Body of pancreas (tissue), 4 donors: ENCODE measurements around the gene MPL. TPM values are rescaled to one million over a fixed set of nuclear protein-coding genes. Genes with fewer than 3 reads are reported as not detected.

Experiments used
- ATAC-seq: fragments of 150-250 bp; one replicate; pipeline ENCODE4 v1.9.1; 2016
- DNase-seq, 4 donors: peaks; one replicate each; pipeline ENCODE4 v3.0.0-alpha.2; 2019
- H3K27ac ChIP-seq, 4 donors: fragments of 200-600 bp; sonication (generic); 1 replicate in 3 of 4; 2 replicates in 1 of 4; pipeline versions ENCODE4 v1.5.1 to v1.6.1; 2016 to 2019; ENCODE audit warnings: mild to moderate bottlenecking in 1 of 4, mixed read lengths in 1 of 4, moderate library complexity in 1 of 4
- H3K27me3 ChIP-seq, 2 donors: fragments of 200-600 bp; sonication (generic); one replicate each; pipeline ENCODE4 v1.6.0; 2016; ENCODE audit warnings: mild to moderate bottlenecking in 1 of 2
- H3K36me3 ChIP-seq, 2 donors: fragments of 200-600 bp; sonication (generic); replicated peaks in 1 of 2; 2 replicates each; pipeline ENCODE4 v1.5.1; 2016; ENCODE audit warnings: low read depth in 2 of 2; ENCODE audit not compliant: insufficient read depth in 1 of 2
- H3K4me1 ChIP-seq: fragments of 200-600 bp; sonication (generic); one replicate; pipeline ENCODE4 v1.6.0; 2016
- H3K4me3 ChIP-seq, 2 donors: fragments of 200-600 bp; sonication (generic); 1 replicate in 1 of 2; 2 replicates in 1 of 2; pipeline ENCODE4 v1.5.1; 2016 to 2019
- H3K9me3 ChIP-seq, 3 donors: fragments of 200-600 bp; sonication (generic); 1 replicate in 2 of 3; 2 replicates in 1 of 3; pipeline ENCODE4 v1.5.1; 2016
- POLR2A ChIP-seq, 3 donors: fragments of 450-650 bp; IDR thresholded peaks; one replicate each; pipeline ENCODE4 v1.6.1; 2016; ENCODE audit warnings: antibody characterized with exemption in 3 of 3, mild to moderate bottlenecking in 2 of 3
- WGBS, 2 donors: methylation state at CpG; one replicate each; pipeline ENCODE4 v1.1.5; 2017; 5-methylcytosine and 5-hydroxymethylcytosine counted together
- intact Hi-C: fragments of 100-400 bp; cut with DNase I; formaldehyde crosslinking; loops from one replicate; pipeline ENCODE4 v1.15.1; 2023
- total RNA-seq, 2 donors: library from RNA; depleted of rRNA; stranded (reverse); fragments of >200 nt; gene quantifications; one replicate each; pipeline ENCODE4 v1.1.0, GENCODE V29; 2016
- TF ChIP-seq, protein P1 (sequence below), 7 experiments: fragments of 450-650 bp in 4 of 7; fragments of 200-600 bp in 3 of 7; sonication (generic) in 3 of 7; IDR thresholded peaks; one replicate each; pipeline ENCODE4 v1.5.1; 2016 to 2019; ENCODE audit warnings: antibody characterized with exemption in 7 of 7

The MPL gene
- total RNA-seq, 2 donors from 2014 or later = not detected

DNA sequence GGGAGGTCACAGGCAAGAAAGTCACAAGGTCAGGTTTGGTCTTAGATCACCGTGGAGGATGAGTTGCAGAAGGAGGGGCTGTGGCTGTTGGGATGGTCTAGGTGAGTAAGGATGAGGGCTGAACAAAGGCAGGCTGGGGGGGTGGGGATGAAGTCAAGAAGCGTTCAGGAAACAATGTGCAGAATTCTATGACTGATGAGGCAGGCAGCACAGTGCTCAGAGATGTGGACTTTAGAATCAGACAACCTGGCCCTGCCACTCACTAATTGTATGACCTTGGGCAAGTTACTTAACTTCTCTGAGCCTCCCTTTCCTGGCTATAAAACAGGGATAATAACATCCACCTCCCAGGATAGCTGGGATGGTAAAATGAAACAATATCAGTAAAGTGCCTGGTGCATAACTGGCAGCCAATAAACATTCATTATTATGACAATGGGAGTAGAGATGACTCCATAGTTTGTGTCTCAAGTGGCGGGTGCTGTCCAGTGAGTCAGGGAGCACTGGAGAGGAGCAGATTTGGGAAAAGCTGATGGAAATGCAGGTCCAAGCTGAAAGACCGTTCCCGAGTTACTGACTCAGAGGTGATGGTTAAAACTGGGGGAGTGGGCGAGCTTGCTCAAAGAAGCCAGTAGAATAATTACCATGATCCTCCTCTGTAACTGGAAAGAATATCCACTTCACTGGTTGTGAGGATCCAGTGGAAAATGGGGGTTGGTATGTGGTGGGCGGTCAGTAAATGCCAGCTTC is 34.7 kb upstream of the MPL start:
- Histone ChIP-seq H3K27ac (no peak overlapping the region), H3K9me3 (no peaks in the 10 kb centered on the region), H3K27me3 (no peaks in the 10 kb centered on the region), H3K4me3 (no peak overlapping the region), H3K4me1 (no peaks in the 10 kb centered on the region), H3K36me3 (no peaks in the 10 kb centered on the region)
- 62 to 70% methylated on average over 7 of the region's 7 CpGs for WGBS, 2 donors
- DNase-seq (no peak), ATAC-seq (no peak)
- TF ChIP-seq, protein P1, sequence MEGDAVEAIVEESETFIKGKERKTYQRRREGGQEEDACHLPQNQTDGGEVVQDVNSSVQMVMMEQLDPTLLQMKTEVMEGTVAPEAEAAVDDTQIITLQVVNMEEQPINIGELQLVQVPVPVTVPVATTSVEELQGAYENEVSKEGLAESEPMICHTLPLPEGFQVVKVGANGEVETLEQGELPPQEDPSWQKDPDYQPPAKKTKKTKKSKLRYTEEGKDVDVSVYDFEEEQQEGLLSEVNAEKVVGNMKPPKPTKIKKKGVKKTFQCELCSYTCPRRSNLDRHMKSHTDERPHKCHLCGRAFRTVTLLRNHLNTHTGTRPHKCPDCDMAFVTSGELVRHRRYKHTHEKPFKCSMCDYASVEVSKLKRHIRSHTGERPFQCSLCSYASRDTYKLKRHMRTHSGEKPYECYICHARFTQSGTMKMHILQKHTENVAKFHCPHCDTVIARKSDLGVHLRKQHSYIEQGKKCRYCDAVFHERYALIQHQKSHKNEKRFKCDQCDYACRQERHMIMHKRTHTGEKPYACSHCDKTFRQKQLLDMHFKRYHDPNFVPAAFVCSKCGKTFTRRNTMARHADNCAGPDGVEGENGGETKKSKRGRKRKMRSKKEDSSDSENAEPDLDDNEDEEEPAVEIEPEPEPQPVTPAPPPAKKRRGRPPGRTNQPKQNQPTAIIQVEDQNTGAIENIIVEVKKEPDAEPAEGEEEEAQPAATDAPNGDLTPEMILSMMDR (IDR thresholded peaks at IDR 0.05) = no peak
- TF ChIP-seq POLR2A (IDR thresholded peaks at IDR 0.05) = no peak
- intact Hi-C loops = no loop called here

DNA sequence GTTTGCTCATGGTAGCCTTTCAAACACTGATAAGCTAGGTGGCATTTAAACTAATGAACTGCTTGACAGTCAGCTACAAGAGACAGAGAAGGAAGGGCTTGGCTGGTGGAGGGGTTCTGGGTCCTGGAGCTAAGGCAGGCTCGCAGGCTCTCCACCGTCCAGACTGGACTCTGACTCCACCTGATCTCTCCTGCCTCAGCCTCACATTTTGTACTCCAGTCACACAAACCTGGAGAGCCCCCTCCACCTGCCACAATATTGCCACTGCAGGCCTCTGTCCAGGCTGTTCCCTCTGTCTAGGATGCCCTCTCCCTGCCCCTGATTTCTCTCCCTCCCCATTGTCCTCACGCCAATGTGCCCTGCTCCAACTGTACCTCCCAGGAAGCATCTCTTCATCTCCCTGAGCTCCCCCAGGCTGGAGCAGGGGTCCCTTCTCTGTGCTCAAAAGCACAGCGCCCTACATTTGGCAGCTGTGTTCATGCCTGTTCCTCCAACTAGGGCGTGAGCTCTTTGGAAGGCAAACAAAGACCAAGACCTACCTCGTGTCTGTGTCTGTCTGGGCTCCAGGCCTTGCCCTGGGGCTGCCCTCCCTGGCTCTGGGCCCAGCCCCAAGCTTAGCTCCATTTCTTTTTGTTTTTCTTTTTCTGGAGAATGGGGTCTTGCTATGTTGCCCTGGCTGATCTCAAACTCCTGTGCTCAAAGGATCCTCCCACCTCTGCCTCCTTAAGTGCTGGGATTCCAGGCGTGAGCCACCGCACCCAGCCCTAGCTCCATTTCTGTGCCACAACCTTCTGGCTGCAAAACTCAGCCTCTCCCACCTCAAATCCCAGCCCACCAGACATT is 33.9 kb upstream of the MPL start:
- DNase-seq = no peak
- no peak for ATAC-seq
- Histone ChIP-seq H3K4me1 (no peaks in the 10 kb centered on the region), H3K9me3 (no peaks in the 10 kb centered on the region), H3K4me3 (no peak overlapping the region), H3K27ac (no peak overlapping the region), H3K36me3 (no peaks in the 10 kb centered on the region), H3K27me3 (no peaks in the 10 kb centered on the region)
- TF ChIP-seq, protein P1 (IDR thresholded peaks at IDR 0.05) = no peak
- no peak for TF ChIP-seq POLR2A (IDR thresholded peaks at IDR 0.05)
- WGBS, 2 donors = 62 to 75% methylated on average over 8 of the region's 8 CpGs
- intact Hi-C loops = no loop called here

DNA sequence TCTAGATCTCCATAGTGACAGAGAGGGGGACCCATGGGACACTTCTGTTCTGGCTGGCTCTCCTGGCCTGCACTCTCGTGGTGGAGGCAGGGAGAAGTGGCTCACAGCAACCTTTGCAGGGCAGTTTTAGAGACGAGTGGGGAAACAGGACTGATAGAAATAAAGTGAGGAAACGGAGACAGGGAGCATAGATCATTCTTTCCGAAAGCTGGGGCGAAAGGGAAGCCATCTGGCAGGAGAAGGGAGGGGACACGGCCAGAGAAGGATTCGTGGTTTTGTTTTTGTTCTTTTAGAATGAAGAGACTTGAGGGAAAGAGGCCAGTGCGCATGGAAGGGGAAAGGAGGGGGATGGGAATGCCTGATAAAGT is 33.3 kb upstream of the MPL start:
- H3K36me3 ChIP-seq = no peaks in the 10 kb centered on the region
- intact Hi-C loops = no loop called here
- TF ChIP-seq, protein P1 (IDR thresholded peaks at IDR 0.05) = no peak
- TF ChIP-seq POLR2A (IDR thresholded peaks at IDR 0.05) = no peak
- H3K27ac ChIP-seq = no peak overlapping the region
- ATAC-seq (no peak), DNase-seq (no peak)
- no peaks in the 10 kb centered on the region for H3K27me3 ChIP-seq
- no peaks in the 10 kb centered on the region for H3K9me3 ChIP-seq
- 60 to 77% methylated on average over 8 of the region's 8 CpGs for WGBS, 2 donors
- H3K4me3 ChIP-seq = no peak overlapping the region
- H3K4me1 ChIP-seq = no peaks in the 10 kb centered on the region

DNA sequence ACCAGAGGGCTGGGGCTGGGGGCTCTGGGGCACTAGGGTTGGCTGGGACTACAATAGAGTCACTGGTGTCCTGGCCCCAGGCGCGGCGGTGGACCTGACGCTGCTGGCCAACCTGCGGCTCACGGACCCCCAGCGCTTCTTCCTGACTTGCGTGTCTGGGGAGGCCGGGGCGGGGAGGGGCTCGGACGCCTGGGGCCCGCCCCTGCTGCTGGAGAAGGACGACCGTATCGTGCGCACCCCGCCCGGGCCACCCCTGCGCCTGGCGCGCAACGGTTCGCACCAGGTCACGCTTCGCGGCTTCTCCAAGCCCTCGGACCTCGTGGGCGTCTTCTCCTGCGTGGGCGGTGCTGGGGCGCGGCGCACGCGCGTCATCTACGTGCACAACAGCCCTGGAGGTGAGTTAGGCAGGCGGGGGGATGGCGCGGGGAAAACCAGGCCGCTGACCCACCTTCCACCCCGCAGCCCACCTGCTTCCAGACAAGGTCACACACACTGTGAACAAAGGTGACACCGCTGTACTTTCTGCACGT is 32.8 kb upstream of the MPL start:
- TF ChIP-seq, protein P1 (IDR thresholded peaks at IDR 0.05) = no peak
- no peak for TF ChIP-seq POLR2A (IDR thresholded peaks at IDR 0.05)
- Histone ChIP-seq H3K36me3 (no peaks in the 10 kb centered on the region), H3K27ac (no peak overlapping the region), H3K9me3 (no peaks in the 10 kb centered on the region), H3K27me3 (no peaks in the 10 kb centered on the region), H3K4me1 (no peaks in the 10 kb centered on the region), H3K4me3 (no peak overlapping the region)
- DNase-seq (no peak), ATAC-seq (no peak)
- 91 to 92% methylated on average over 43 to 46 of the region's 46 CpGs for WGBS, 2 donors
- intact Hi-C loops = no loop called here
